SU-DHL-6 (cell line): Measurements from ENCODE around the gene CNR1.

Source experiments
- H2AFZ ChIP-seq: fragments of 200-600 bp; sonication (generic); 2 replicates; pipeline ENCODE4 v1.6.1; 2014; ENCODE audit warnings: low read depth, mild to moderate bottlenecking, moderate library complexity, mixed read lengths, antibody characterized with exemption, low read length; ENCODE audit not compliant: severe bottlenecking
- H3F3A ChIP-seq: fragments of 200-600 bp; shearing (Covaris generic); 2 replicates; pipeline ENCODE4 v1.6.0; 2016; ENCODE audit warnings: antibody characterized with exemption, mild to moderate bottlenecking; ENCODE audit not compliant: insufficient read depth
- H3K27ac ChIP-seq: fragments of 200-600 bp; sonication (generic); 2 replicates; pipeline ENCODE4 v1.5.1; 2016; ENCODE audit warnings: low read depth, mild to moderate bottlenecking, low read length, moderate library complexity, mixed read lengths
- H3K27me3 ChIP-seq: fragments of 200-600 bp; sonication (generic), shearing (Covaris generic); 2 replicates; pipeline ENCODE4 v1.6.0; 2014; ENCODE audit warnings: mild to moderate bottlenecking, low read length
- H3K36me3 ChIP-seq: fragments of 200-600 bp; sonication (generic); 2 replicates; pipeline ENCODE4 v1.6.1; 2014; ENCODE audit warnings: mild to moderate bottlenecking, low read length, mixed read lengths
- H3K4me2 ChIP-seq: fragments of 300-600, 200-600 bp; shearing (Covaris generic), sonication (generic); 2 replicates; pipeline ENCODE4 v1.6.0; 2014; ENCODE audit warnings: low read length, low read depth, mild to moderate bottlenecking; ENCODE audit not compliant: poor library complexity, severe bottlenecking
- H3K4me3 ChIP-seq: fragments of 200-600 bp; sonication (generic); 2 replicates; pipeline ENCODE4 v1.5.1; 2014; ENCODE audit warnings: antibody characterized with exemption, low read length, mild to moderate bottlenecking, mixed read lengths; ENCODE audit not compliant: insufficient read depth, poor library complexity, severe bottlenecking
- H3K79me2 ChIP-seq: fragments of 200-600 bp; sonication (generic); 2 replicates; pipeline ENCODE4 v1.6.1; 2014; ENCODE audit warnings: mild to moderate bottlenecking, low read length, moderate library complexity; ENCODE audit not compliant: insufficient read depth
- H3K9ac ChIP-seq: fragments of 200-600 bp; sonication (generic); 2 replicates; pipeline ENCODE4 v1.7.0; 2014; ENCODE audit warnings: mild to moderate bottlenecking, low read length
- H3K9me2 ChIP-seq: fragments of 200-600 bp; sonication (generic); replicated peaks from 2 replicates; pipeline ENCODE4 v1.6.1; 2014; ENCODE audit warnings: low read length; ENCODE audit not compliant: insufficient read depth
- H3K9me3 ChIP-seq: fragments of 200-600 bp; sonication (generic); 2 replicates; pipeline ENCODE4 v1.6.1; 2014; ENCODE audit warnings: low read length, mixed read lengths; ENCODE audit not compliant: insufficient read depth
- H4K20me1 ChIP-seq: fragments of 200-600 bp; sonication (generic); 2 replicates; pipeline ENCODE4 v1.6.1; 2014; ENCODE audit warnings: low read depth, mild to moderate bottlenecking, antibody characterized with exemption, low read length, moderate library complexity, mixed read lengths
- CTCF ChIP-seq: fragments of 200-600 bp; sonication (generic); IDR thresholded peaks from one replicate; pipeline ENCODE4 v1.5.1; 2017; ENCODE audit warnings: antibody characterized with exemption, mild to moderate bottlenecking, low read length, moderate library complexity; ENCODE audit not compliant: insufficient read depth, poor library complexity, severe bottlenecking
- EZH2phosphoT487 ChIP-seq: fragments of 200-600 bp; sonication (generic), shearing (Covaris generic); conservative IDR thresholded peaks from 2 replicates; pipeline ENCODE4 v1.6.1; 2018; ENCODE audit warnings: mild to moderate bottlenecking, antibody characterized with exemption, low read length, moderate library complexity, mixed read lengths

The CNR1 gene

DNA sequence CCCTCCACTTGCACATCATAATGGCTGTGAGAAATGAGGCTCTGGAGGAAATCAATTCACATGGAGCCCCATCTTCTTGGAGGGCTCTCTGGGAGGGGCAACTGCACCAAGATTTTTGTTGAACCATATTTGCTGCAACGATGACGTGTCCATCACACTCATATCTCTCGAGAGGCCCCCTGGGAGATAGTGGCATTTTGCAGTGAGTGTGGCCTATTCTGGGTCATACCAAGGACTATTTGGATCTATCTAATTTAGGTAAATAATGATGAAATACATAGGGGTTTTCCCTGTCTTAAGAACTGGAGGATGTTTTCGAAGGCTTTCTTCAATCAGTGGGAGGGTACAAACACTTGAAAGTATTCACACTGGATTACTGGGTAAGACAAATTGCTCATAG, 31.6 kb downstream of the CNR1 start:
- Histone ChIP-seq H4K20me1 (no peaks in the 10 kb centered on the region), H2AFZ (no peak overlapping the region), H3K36me3 (no peaks in the 10 kb centered on the region), H3K9me2 (no peaks in the 10 kb centered on the region), H3F3A (no peaks in the 10 kb centered on the region), H3K4me3 (no peak overlapping the region), H3K27me3 (no peaks in the 10 kb centered on the region), H3K79me2 (no peaks in the 10 kb centered on the region), H3K9me3 (no peaks in the 10 kb centered on the region), H3K4me2 (no peak overlapping the region), H3K9ac (no peak overlapping the region), H3K27ac (no peak overlapping the region)
- no peak for TF ChIP-seq EZH2phosphoT487
- TF ChIP-seq CTCF: no peak

DNA sequence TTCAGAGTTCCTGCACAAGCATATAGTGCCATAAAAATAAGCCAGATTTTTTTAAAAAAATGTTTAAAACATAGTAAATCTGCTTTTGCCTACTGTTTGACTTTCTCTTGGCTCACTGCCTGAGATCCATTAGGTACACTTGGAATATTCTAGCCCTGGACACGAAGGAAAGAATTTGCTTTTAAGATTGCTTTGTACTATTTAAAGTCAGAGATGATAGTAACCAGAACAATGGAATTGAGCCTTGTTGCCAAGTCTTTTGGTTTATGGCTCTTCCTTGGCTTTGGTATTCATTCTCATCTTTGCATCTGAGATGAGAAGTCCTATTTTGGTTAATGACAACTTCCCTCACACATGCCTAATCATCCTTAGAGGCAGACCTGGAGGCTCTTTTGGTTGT, 32.4 kb downstream of the CNR1 start:
- Histone ChIP-seq H4K20me1 (no peaks in the 10 kb centered on the region), H3K4me2 (no peak overlapping the region), H3K27ac (no peak overlapping the region), H3K9me3 (no peaks in the 10 kb centered on the region), H2AFZ (no peak overlapping the region), H3K27me3 (no peaks in the 10 kb centered on the region), H3F3A (no peaks in the 10 kb centered on the region), H3K4me3 (no peak overlapping the region), H3K79me2 (no peaks in the 10 kb centered on the region), H3K36me3 (no peaks in the 10 kb centered on the region), H3K9me2 (no peaks in the 10 kb centered on the region), H3K9ac (no peak overlapping the region)
- no peak for TF ChIP-seq CTCF
- no peak for TF ChIP-seq EZH2phosphoT487

DNA sequence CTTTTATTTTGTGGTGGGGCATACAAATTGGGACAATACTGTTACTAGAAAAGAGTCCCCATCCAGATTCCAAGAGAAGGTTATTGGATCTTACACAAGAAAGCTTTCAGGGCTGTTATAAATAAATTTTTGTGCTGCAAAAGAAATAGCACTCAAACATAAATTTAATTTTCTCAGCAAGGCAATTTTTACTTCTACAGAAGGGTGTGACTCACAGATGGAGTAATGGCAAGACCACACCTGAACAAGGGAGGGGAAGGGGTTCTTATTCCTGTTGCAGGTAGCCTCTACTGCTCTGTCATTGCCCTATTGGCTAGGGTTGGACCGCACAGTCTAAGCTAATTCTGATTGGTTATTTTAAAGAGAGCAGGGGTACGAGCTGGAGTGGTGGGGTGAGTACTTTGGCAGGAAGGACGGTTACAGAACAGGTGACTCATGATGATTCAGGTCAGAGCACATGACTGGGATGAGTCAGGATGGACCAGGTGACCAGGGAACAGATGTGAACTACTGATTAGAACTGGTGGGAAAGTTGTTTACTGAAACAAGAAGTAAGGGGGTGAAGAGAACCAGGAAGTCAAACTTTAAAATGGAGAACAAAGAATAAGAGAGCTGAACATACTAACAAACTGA, 41.1 kb downstream of the CNR1 start:
- TF ChIP-seq CTCF (no peak), EZH2phosphoT487 (no peak)
- Histone ChIP-seq H3K4me2 (no peak overlapping the region), H3K36me3 (no peaks in the 10 kb centered on the region), H3K27me3 (no peaks in the 10 kb centered on the region), H3K9me3 (peaks cover 21% of the 10 kb centered on the region; the same call in 1 of the 2 replicates), H3K79me2 (no peaks in the 10 kb centered on the region), H3K27ac (no peak overlapping the region), H3K9me2 (no peaks in the 10 kb centered on the region), H3F3A (no peaks in the 10 kb centered on the region), H3K9ac (no peak overlapping the region), H3K4me3 (no peak overlapping the region), H4K20me1 (no peaks in the 10 kb centered on the region), H2AFZ (no peak overlapping the region)
